Upper lobe of left lung (tissue), 4 donors: ENCODE data around the gene FAF2.

Experiments
- POLR2A ChIP-seq, 4 donors: fragments of 450-650 bp; IDR thresholded peaks; one replicate each; pipeline ENCODE4 v1.5.1; 2016 to 2017; ENCODE audit warnings: antibody characterized with exemption in 4 of 4, mild to moderate bottlenecking in 2 of 4
- TF ChIP-seq, protein P1 (sequence below), 6 experiments: fragments of 450-650 bp in 4 of 6; fragments of 200-600 bp in 2 of 6; sonication (generic) in 2 of 6; IDR thresholded peaks; one replicate each; pipeline ENCODE4 v1.5.1; 2016 to 2019; ENCODE audit warnings: antibody characterized with exemption in 6 of 6

DNA sequence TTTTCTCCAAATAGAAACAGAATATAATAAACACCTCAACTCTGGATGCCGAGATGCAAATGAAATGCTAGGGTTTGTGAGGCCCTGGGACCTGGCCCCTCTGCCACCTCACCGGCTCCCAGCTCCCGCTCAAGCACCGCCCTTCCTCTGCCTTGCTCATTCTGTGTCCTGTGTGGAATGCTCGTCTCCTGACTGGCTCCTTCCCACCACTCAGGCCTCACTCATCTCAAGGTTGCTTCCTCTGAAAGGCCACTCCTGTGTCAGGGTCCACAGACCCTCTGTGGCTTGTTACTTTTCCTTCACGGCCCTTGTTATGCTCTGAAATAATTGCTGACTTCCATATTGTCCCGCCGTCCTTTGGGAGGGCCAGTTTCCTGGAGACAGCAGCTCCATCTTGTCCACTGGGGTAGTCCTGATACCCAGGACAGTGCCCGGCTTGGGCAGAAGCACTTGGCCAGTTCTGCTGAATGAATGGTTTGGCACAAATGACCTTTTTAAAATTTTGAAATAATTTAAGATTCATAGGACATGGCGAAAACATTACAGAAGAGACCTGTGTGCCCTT is 73.6 kb downstream of the FAF2 start:
- TF ChIP-seq, protein P1, sequence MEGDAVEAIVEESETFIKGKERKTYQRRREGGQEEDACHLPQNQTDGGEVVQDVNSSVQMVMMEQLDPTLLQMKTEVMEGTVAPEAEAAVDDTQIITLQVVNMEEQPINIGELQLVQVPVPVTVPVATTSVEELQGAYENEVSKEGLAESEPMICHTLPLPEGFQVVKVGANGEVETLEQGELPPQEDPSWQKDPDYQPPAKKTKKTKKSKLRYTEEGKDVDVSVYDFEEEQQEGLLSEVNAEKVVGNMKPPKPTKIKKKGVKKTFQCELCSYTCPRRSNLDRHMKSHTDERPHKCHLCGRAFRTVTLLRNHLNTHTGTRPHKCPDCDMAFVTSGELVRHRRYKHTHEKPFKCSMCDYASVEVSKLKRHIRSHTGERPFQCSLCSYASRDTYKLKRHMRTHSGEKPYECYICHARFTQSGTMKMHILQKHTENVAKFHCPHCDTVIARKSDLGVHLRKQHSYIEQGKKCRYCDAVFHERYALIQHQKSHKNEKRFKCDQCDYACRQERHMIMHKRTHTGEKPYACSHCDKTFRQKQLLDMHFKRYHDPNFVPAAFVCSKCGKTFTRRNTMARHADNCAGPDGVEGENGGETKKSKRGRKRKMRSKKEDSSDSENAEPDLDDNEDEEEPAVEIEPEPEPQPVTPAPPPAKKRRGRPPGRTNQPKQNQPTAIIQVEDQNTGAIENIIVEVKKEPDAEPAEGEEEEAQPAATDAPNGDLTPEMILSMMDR (IDR thresholded peaks at IDR 0.05): no peak
- TF ChIP-seq POLR2A (IDR thresholded peaks at IDR 0.05): no peak
